SK-N-SH treated with all-trans-retinoic acid at 6 μM for 48 hours (cell line): Measurements from ENCODE around the gene TCF21.

ENCODE experiments used
- ATAC-seq: fragments of 200-7000 bp; cut with Tn5 transposase; 3 replicates; pipeline ENCODE4 v1.9.1; 2020; ENCODE audit warnings: mild to moderate bottlenecking, moderate library complexity
- ARNTL ChIP-seq: fragments of 450-650 bp; formaldehyde crosslinking; IDR thresholded peaks from 2 replicates; pipeline ENCODE4 v1.5.0; 2020; ENCODE audit warnings: low read depth, mild to moderate bottlenecking, moderate library complexity, borderline replicate concordance
- BACH2 ChIP-seq: fragments of 250-450 bp; sonication (Bioruptor Pico); IDR thresholded peaks from 2 replicates; pipeline ENCODE4 v1.9.0; 2021; ENCODE audit warnings: mild to moderate bottlenecking, borderline replicate concordance
- CREB5 ChIP-seq: fragments of 250-450 bp; sonication (Bioruptor Pico); IDR thresholded peaks from 2 replicates; pipeline ENCODE4 v1.5.1; 2020; ENCODE audit warnings: low read depth, mild to moderate bottlenecking, moderate library complexity
- CSDC2 ChIP-seq: fragments of 250-450 bp; sonication (Bioruptor Pico); IDR thresholded peaks from 2 replicates; pipeline ENCODE4 v1.5.0; 2020; ENCODE audit warnings: mild to moderate bottlenecking, moderate library complexity
- ISL1 ChIP-seq: fragments of 250-450 bp; sonication (Bioruptor Pico); IDR thresholded peaks from 2 replicates; pipeline ENCODE4 v2.1.2; 2022; ENCODE audit warnings: mild to moderate bottlenecking, moderate library complexity
- PPARA ChIP-seq: fragments of 250-450 bp; sonication (Bioruptor Pico); IDR thresholded peaks from 2 replicates; pipeline ENCODE4 v1.5.0; 2020; ENCODE audit warnings: mild to moderate bottlenecking, borderline replicate concordance
- RARB ChIP-seq: fragments of 250-450 bp; sonication (Bioruptor Pico); IDR thresholded peaks from 2 replicates; pipeline ENCODE4 v1.8.0; 2021; ENCODE audit warnings: mild to moderate bottlenecking, moderate library complexity
- SNAI2 ChIP-seq: fragments of 250-450 bp; sonication (Bioruptor Pico); IDR thresholded peaks from 2 replicates; pipeline ENCODE4 v1.5.0; 2020; ENCODE audit warnings: mild to moderate bottlenecking, moderate library complexity
- TCF4 ChIP-seq: fragments of 250-450 bp; sonication (Bioruptor Pico); IDR thresholded peaks from 2 replicates; pipeline ENCODE4 v1.8.0; 2021; ENCODE audit warnings: mild to moderate bottlenecking, moderate library complexity, borderline replicate concordance
- TOX ChIP-seq: fragments of 250-450 bp; sonication (Bioruptor Pico); IDR thresholded peaks from 2 replicates; pipeline ENCODE4 v1.8.0; 2021; ENCODE audit warnings: mild to moderate bottlenecking, moderate library complexity, borderline replicate concordance
- TSHZ2 ChIP-seq: fragments of 250-450 bp; sonication (Bioruptor Pico); IDR thresholded peaks from 2 replicates; pipeline ENCODE4 v1.5.0; 2020; ENCODE audit warnings: mild to moderate bottlenecking, moderate library complexity
- ZC3H10 ChIP-seq: fragments of 250-450 bp; sonication (Bioruptor Pico); IDR thresholded peaks from 2 replicates; pipeline ENCODE4 v1.5.1; 2021; ENCODE audit warnings: mild to moderate bottlenecking, moderate library complexity
- ZFP3 ChIP-seq: fragments of 250-450 bp; sonication (Bioruptor Pico); IDR thresholded peaks from 2 replicates; pipeline ENCODE4 v1.5.0; 2020; ENCODE audit warnings: mild to moderate bottlenecking, moderate library complexity
- ZFP30 ChIP-seq: fragments of 450-650 bp; formaldehyde crosslinking; IDR thresholded peaks from 2 replicates; pipeline ENCODE4 v1.5.0; 2022; ENCODE audit warnings: mild to moderate bottlenecking, moderate library complexity
- ZNF565 ChIP-seq: fragments of 450-650 bp; formaldehyde crosslinking; conservative IDR thresholded peaks from 2 replicates; pipeline ENCODE4 v1.5.0; 2020; ENCODE audit warnings: low read depth, mild to moderate bottlenecking, moderate library complexity
- ZNF70 ChIP-seq: fragments of 450-650 bp; formaldehyde crosslinking; IDR thresholded peaks from 2 replicates; pipeline ENCODE4 v1.5.0; 2020; ENCODE audit warnings: mild to moderate bottlenecking, moderate library complexity
- ZNF8 ChIP-seq: fragments of 450-650 bp; formaldehyde crosslinking; IDR thresholded peaks from 2 replicates; pipeline ENCODE4 v1.5.0; 2020; ENCODE audit warnings: mild to moderate bottlenecking, moderate library complexity
- TF ChIP-seq, protein P1 (sequence below): fragments of 250-450 bp; sonication (Bioruptor Pico); IDR thresholded peaks from 2 replicates; pipeline ENCODE4 v1.5.1; 2021; ENCODE audit warnings: mild to moderate bottlenecking, moderate library complexity
- TF ChIP-seq, protein P2 (sequence below): fragments of 250-450 bp; sonication (Bioruptor Pico); IDR thresholded peaks from 2 replicates; pipeline ENCODE4 v1.8.0; 2020; ENCODE audit warnings: mild to moderate bottlenecking, moderate library complexity, borderline replicate concordance
- TF ChIP-seq, protein P3 (sequence below): fragments of 250-450 bp; sonication (Bioruptor Pico); IDR thresholded peaks from 2 replicates; pipeline ENCODE4 v1.8.0; 2021; ENCODE audit warnings: low read depth, mild to moderate bottlenecking, moderate library complexity, borderline replicate concordance

Gene TCF21

DNA sequence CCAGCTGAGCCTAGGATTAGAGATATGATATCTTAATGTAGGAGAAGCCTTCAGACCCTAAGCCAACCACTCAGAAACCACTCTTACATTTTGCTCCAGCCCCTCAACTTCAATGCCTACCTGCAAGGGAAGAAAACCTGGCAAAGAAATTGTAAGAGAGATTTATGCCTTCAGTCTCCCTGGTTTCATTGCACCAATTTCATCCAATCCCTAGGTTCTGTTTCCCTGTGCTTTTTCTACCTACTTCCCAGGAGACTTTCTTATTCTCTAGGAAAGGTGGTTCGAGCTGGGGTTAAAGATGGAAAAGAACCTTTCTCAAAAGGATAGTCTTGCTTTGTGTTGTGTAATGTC is 1.1 kb upstream of the TCF21 start:
- TF ChIP-seq ARNTL, result no peak
- TF ChIP-seq PPARA (CRISPR knock-in tag), result no peak
- TF ChIP-seq TSHZ2, result no peak
- no peak for TF ChIP-seq ISL1 (CRISPR knock-in tag)
- no peak for TF ChIP-seq ZC3H10 (CRISPR knock-in tag)
- TF ChIP-seq, protein P1, sequence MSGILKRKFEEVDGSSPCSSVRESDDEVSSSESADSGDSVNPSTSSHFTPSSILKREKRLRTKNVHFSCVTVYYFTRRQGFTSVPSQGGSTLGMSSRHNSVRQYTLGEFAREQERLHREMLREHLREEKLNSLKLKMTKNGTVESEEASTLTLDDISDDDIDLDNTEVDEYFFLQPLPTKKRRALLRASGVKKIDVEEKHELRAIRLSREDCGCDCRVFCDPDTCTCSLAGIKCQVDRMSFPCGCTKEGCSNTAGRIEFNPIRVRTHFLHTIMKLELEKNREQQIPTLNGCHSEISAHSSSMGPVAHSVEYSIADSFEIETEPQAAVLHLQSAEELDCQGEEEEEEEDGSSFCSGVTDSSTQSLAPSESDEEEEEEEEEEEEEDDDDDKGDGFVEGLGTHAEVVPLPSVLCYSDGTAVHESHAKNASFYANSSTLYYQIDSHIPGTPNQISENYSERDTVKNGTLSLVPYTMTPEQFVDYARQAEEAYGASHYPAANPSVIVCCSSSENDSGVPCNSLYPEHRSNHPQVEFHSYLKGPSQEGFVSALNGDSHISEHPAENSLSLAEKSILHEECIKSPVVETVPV (CRISPR knock-in tag), result no peak
- TF ChIP-seq TCF4, result no peak
- TF ChIP-seq, protein P2, sequence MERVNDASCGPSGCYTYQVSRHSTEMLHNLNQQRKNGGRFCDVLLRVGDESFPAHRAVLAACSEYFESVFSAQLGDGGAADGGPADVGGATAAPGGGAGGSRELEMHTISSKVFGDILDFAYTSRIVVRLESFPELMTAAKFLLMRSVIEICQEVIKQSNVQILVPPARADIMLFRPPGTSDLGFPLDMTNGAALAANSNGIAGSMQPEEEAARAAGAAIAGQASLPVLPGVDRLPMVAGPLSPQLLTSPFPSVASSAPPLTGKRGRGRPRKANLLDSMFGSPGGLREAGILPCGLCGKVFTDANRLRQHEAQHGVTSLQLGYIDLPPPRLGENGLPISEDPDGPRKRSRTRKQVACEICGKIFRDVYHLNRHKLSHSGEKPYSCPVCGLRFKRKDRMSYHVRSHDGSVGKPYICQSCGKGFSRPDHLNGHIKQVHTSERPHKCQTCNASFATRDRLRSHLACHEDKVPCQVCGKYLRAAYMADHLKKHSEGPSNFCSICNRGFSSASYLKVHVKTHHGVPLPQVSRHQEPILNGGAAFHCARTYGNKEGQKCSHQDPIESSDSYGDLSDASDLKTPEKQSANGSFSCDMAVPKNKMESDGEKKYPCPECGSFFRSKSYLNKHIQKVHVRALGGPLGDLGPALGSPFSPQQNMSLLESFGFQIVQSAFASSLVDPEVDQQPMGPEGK, result no peak
- no peak for TF ChIP-seq ZFP3 (CRISPR knock-in tag)
- TF ChIP-seq SNAI2 (CRISPR knock-in tag), result no peak
- no peak for TF ChIP-seq ZNF8 (CRISPR knock-in tag)
- no peak for TF ChIP-seq ZFP30 (CRISPR knock-in tag)
- TF ChIP-seq RARB (CRISPR knock-in tag), result no peak
- TF ChIP-seq, all 23 proteins: peak for 0
- no peak for ATAC-seq

DNA sequence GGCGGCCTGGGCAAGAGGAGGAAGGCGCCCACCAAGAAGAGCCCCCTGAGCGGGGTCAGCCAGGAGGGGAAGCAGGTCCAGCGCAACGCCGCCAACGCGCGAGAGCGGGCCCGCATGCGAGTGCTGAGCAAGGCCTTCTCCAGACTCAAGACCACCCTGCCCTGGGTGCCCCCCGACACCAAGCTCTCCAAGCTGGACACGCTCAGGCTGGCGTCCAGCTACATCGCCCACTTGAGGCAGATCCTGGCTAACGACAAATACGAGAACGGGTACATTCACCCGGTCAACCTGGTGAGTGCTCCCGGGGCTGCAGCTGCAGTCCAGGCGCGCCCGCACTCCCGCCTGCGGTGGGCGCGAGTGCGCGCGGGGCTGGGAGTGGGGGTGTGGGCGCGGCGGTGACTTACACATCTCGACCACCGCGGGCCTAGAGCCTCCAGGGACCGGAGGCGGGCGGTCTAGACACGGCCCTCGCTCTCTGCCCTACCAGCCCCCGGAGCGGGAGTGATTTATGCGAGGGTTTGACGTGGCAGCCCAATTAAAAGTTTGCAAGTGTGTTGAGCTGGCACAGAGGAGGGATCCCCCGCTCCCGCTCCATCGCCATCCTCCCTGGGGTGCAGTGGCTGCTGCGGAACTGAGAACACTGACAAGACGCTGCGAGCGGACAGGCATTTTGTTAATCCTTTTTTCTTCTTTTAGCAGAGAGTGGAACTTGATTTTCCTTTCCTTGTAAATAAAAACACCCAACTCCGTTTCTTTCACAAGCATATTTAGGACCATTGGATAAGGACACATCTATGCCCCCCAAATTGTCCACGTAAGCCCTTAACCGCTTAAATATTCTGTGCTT is 867 bp downstream of the TCF21 start:
- TF ChIP-seq ZNF565 (CRISPR knock-in tag) (no peak), ZFP30 (CRISPR knock-in tag) (no peak), TSHZ2 (no peak), ZFP3 (CRISPR knock-in tag) (no peak), ISL1 (CRISPR knock-in tag) (no peak), SNAI2 (CRISPR knock-in tag) (no peak), CREB5 (CRISPR knock-in tag) (no peak), ZNF70 (CRISPR knock-in tag) (no peak), BACH2 (CRISPR knock-in tag) (no peak), RARB (CRISPR knock-in tag) (no peak), TOX (CRISPR knock-in tag) (no peak), CSDC2 (CRISPR knock-in tag) (no peak)
- TF ChIP-seq, protein P3, sequence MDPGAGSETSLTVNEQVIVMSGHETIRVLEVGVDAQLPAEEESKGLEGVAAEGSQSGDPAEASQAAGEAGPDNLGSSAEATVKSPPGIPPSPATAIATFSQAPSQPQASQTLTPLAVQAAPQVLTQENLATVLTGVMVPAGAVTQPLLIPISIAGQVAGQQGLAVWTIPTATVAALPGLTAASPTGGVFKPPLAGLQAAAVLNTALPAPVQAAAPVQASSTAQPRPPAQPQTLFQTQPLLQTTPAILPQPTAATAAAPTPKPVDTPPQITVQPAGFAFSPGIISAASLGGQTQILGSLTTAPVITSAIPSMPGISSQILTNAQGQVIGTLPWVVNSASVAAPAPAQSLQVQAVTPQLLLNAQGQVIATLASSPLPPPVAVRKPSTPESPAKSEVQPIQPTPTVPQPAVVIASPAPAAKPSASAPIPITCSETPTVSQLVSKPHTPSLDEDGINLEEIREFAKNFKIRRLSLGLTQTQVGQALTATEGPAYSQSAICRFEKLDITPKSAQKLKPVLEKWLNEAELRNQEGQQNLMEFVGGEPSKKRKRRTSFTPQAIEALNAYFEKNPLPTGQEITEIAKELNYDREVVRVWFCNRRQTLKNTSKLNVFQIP (CRISPR knock-in tag), result no peak
- TF ChIP-seq, protein P1 (CRISPR knock-in tag), result no peak
- TF ChIP-seq, all 23 proteins: peak for 0
- ATAC-seq, result no peak; the same call in 2 of the 3 replicates
